Keratinocyte (primary cell): ENCODE data around the gene SPNS1. TPM values are rescaled to one million over a fixed set of nuclear protein-coding genes. Genes with fewer than 3 reads are reported as not detected.

ENCODE experiments used
- DNase-seq: peaks from one replicate; pipeline ENCODE4 v3.0.0-alpha.2; 2011; ENCODE audit warnings: low read depth, missing footprints, low spot score
- FAIRE-seq: peaks from 2 replicates; lab custom pipeline; 2011; peaks lifted over from hg19 to GRCh38; lab: Jason Lieb, UNC
- H2AFZ ChIP-seq: 2 replicates; pipeline ENCODE4 v1.6.0; 2012; ENCODE audit warnings: low read length, control low read depth, inconsistent platforms; ENCODE audit not compliant: control insufficient read depth
- H3K27ac ChIP-seq: 2 replicates; pipeline ENCODE4 v1.5.1; 2011; ENCODE audit warnings: low read length; ENCODE audit not compliant: control insufficient read depth, insufficient read depth
- H3K27me3 ChIP-seq: 3 replicates; pipeline ENCODE4 v1.6.0; 2011; ENCODE audit warnings: low read length; ENCODE audit not compliant: control insufficient read depth, insufficient read depth; ENCODE audit errors: extremely low read depth
- H3K36me3 ChIP-seq, 2 experiments: 2 replicates in 1 of 2; 3 replicates in 1 of 2; pipeline ENCODE4 v1.5.1; 2011; ENCODE audit warnings: low read length in 2 of 2, mild to moderate bottlenecking in 1 of 2; ENCODE audit not compliant: control insufficient read depth in 2 of 2, insufficient read depth in 2 of 2; ENCODE audit errors: extremely low read depth in 1 of 2
- H3K4me1 ChIP-seq: 3 replicates; pipeline ENCODE4 v1.5.1; 2011; ENCODE audit warnings: low read length; ENCODE audit not compliant: control insufficient read depth, insufficient read depth; ENCODE audit errors: extremely low read depth
- H3K4me2 ChIP-seq: 3 replicates; pipeline ENCODE4 v1.6.0; 2011; ENCODE audit warnings: low read depth, low read length; ENCODE audit not compliant: control insufficient read depth, insufficient read depth; ENCODE audit errors: extremely low read depth
- H3K4me3 ChIP-seq, 3 experiments: fragments of 200-600 bp in 1 of 3; sonication (generic) in 1 of 3; 2 replicates in 2 of 3; 3 replicates in 1 of 3; pipeline ENCODE4 v1.5.1; 2011 to 2016; ENCODE audit warnings: low read length in 3 of 3, mild to moderate bottlenecking in 3 of 3, control low read depth in 2 of 3, inconsistent platforms in 1 of 3, low read depth in 1 of 3, mixed read lengths in 1 of 3, mixed run types in 1 of 3, moderate library complexity in 1 of 3; ENCODE audit not compliant: control insufficient read depth in 2 of 3, insufficient read depth in 2 of 3; ENCODE audit errors: extremely low read depth in 1 of 3
- H3K79me2 ChIP-seq: 2 replicates; pipeline ENCODE4 v1.6.0; 2012; ENCODE audit warnings: low read length; ENCODE audit not compliant: control insufficient read depth, insufficient read depth
- H3K9ac ChIP-seq: 3 replicates; pipeline ENCODE4 v1.6.0; 2011; ENCODE audit warnings: low read length; ENCODE audit not compliant: control insufficient read depth, insufficient read depth; ENCODE audit errors: extremely low read depth
- H3K9me1 ChIP-seq: 3 replicates; pipeline ENCODE4 v1.6.0; 2011; ENCODE audit warnings: low read length; ENCODE audit not compliant: control insufficient read depth, insufficient read depth; ENCODE audit errors: extremely low read depth
- H3K9me3 ChIP-seq: 2 replicates; pipeline ENCODE4 v1.5.1; 2012; ENCODE audit warnings: low read depth, low read length; ENCODE audit not compliant: control insufficient read depth
- H4K20me1 ChIP-seq: 3 replicates; pipeline ENCODE4 v1.6.0; 2011; ENCODE audit warnings: low read length; ENCODE audit not compliant: control insufficient read depth, insufficient read depth; ENCODE audit errors: extremely low read depth
- EZH2 ChIP-seq: IDR thresholded peaks from one replicate; pipeline ENCODE4 v1.6.1; 2012; ENCODE audit warnings: inconsistent platforms, mild to moderate bottlenecking, low read length, moderate library complexity
- dilution Hi-C: fragments of 300-500 bp; cut with MboI; formaldehyde crosslinking; loops from one replicate; pipeline ENCODE4 v1.7.0; 2020; ENCODE audit warnings: low sequenced_read_pairs; ENCODE audit not compliant: extremely low pct_ligation_motif_present
- polyA plus RNA-seq, 5 experiments: library from polyadenylated mRNA; depleted of rRNA in 3 of 5; stranded (reverse) in 3 of 5; stranded (forward) in 1 of 5; unstranded in 1 of 5; fragments of >200 nt; gene quantifications; 1 replicate in 1 of 5; 2 replicates in 3 of 5; 3 replicates in 1 of 5; pipeline versions ENCODE4 v1.2.1 to v1.2.3, GENCODE V29; 2011 to 2012; ENCODE audit warnings: missing spikeins in 2 of 5, low read depth in 1 of 5, low replicate concordance in 1 of 5
- TF ChIP-seq, protein P1 (sequence below), 3 experiments: IDR thresholded peaks in 1 of 3; conservative IDR thresholded peaks in 1 of 3; optimal IDR thresholded peaks in 1 of 3; 2 replicates in 2 of 3; 3 replicates in 1 of 3; pipeline versions ENCODE3 to v1.5.1; 2011; ENCODE audit warnings: low read length in 3 of 3, mild to moderate bottlenecking in 3 of 3, moderate library complexity in 2 of 3, control low read depth in 1 of 3, inconsistent platforms in 1 of 3; ENCODE audit not compliant: insufficient read depth in 2 of 3; ENCODE audit errors: extremely low read depth in 1 of 3

SPNS1 gene
- polyA plus RNA-seq, 1 donor (not counting 4 experiments of a cell fraction or from before 2014, with no cell fraction given) = 16.3 TPM

- Histone ChIP-seq H3K4me3 (no peak overlapping the region), H3K4me2 (no peak overlapping the region), H4K20me1 (no peaks in the 10 kb centered on the region), H2AFZ (no peak overlapping the region), H3K79me2 (no peaks in the 10 kb centered on the region), H3K36me3 (no peaks in the 10 kb centered on the region), H3K27ac (no peak overlapping the region), H3K9me1 (no peaks in the 10 kb centered on the region), H3K9ac (no peak overlapping the region), H3K9me3 (no peaks in the 10 kb centered on the region), H3K27me3 (no peaks in the 10 kb centered on the region), H3K4me1 (no peaks in the 10 kb centered on the region)
- no peak for TF ChIP-seq EZH2
- TF ChIP-seq, protein P1, sequence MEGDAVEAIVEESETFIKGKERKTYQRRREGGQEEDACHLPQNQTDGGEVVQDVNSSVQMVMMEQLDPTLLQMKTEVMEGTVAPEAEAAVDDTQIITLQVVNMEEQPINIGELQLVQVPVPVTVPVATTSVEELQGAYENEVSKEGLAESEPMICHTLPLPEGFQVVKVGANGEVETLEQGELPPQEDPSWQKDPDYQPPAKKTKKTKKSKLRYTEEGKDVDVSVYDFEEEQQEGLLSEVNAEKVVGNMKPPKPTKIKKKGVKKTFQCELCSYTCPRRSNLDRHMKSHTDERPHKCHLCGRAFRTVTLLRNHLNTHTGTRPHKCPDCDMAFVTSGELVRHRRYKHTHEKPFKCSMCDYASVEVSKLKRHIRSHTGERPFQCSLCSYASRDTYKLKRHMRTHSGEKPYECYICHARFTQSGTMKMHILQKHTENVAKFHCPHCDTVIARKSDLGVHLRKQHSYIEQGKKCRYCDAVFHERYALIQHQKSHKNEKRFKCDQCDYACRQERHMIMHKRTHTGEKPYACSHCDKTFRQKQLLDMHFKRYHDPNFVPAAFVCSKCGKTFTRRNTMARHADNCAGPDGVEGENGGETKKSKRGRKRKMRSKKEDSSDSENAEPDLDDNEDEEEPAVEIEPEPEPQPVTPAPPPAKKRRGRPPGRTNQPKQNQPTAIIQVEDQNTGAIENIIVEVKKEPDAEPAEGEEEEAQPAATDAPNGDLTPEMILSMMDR (optimal IDR thresholded peaks at IDR 0.05 in 1 of 3, IDR thresholded peaks at IDR 0.05 in 1 of 3, conservative IDR thresholded peaks at IDR 0.05 in 1 of 3; ENCODE audit: extremely low read depth in 1 of 3, insufficient read depth in 2 of 3, low read length in 3 of 3) = no peak
- DNase-seq (no peak), FAIRE-seq (no peak)
- dilution Hi-C loops = no loop called here
These were observed 37.8 kb upstream of the SPNS1 start for GRCh38 chr16:28936784-28937155.

- dilution Hi-C loops = no loop called here
- Histone ChIP-seq H4K20me1 (no peaks in the 10 kb centered on the region), H3K9me1 (no peaks in the 10 kb centered on the region), H3K4me3 (no peak overlapping the region), H3K9ac (no peak overlapping the region), H3K27ac (no peak overlapping the region), H3K4me2 (no peak overlapping the region), H3K9me3 (no peaks in the 10 kb centered on the region), H3K79me2 (no peaks in the 10 kb centered on the region), H2AFZ (no peak overlapping the region), H3K4me1 (no peaks in the 10 kb centered on the region), H3K27me3 (no peaks in the 10 kb centered on the region), H3K36me3 (no peaks in the 10 kb centered on the region)
- FAIRE-seq = no peak
- TF ChIP-seq EZH2 = no peak
- TF ChIP-seq, protein P1 (optimal IDR thresholded peaks at IDR 0.05 in 1 of 3, IDR thresholded peaks at IDR 0.05 in 1 of 3, conservative IDR thresholded peaks at IDR 0.05 in 1 of 3; ENCODE audit: extremely low read depth in 1 of 3, insufficient read depth in 2 of 3, low read length in 3 of 3) = no peak
- no peak for DNase-seq
These were observed 37.2 kb upstream of the SPNS1 start for GRCh38 chr16:28937222-28937876.
